ENCODE data around the gene ZNF680. TPM values are rescaled to one million over a fixed set of nuclear protein-coding genes. Genes with fewer than 3 reads are reported as not detected.

The ZNF680 gene
- total and polyA plus RNA-seq, 7 experiments from 2014 or later, result 9.1 to 20.4 (median 10.3) TPM

DNA sequence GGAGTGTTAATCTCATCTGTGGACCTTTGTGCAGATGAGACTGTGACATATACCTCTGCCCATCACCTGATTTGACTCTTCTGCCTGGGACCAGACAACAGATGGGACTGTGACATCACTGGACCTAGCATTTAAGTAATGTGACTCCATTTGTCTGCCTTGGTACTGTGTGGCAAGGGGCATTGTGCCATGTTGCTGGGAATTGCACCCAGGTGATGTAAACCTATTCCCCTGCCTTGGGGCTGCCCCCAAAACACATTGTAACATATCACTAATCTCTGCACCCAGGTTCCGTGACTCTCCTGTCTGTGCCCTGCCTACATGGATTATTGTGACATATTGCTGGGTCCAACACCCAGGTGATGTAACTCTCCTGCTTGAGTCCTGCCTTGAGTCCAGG lies 40.4 kb upstream of the ZNF680 start:
- no peaks in the 10 kb centered on the region for H3K27me3 ChIP-seq (ENCODE audit: control insufficient read depth in 2 of 2, insufficient read depth in 2 of 2, low read length in 2 of 2)
- H3K27ac ChIP-seq (ENCODE audit: low read depth, low read length), result no peak overlapping the region
- no peak overlapping the region for H3K4me3 ChIP-seq (ENCODE audit: low read length)
- no peaks in the 10 kb centered on the region for H3K36me3 ChIP-seq (ENCODE audit: control insufficient read depth in 2 of 3, insufficient read depth in 3 of 3, low read length in 3 of 3)
- Mint-ChIP-seq H3K4me3 (no peak overlapping the region), H3K27ac (no peak overlapping the region), H3K9me3 (peaks cover 0 to 51% (median 0%) of the 10 kb centered on the region in 11 donors), H3K27me3 (no peaks in the 10 kb centered on the region), H3K36me3 (no peaks in the 10 kb centered on the region), H3K4me1 (peaks cover 0 to 2% (median 0%) of the 10 kb centered on the region in 7 donors)
- POLR2A ChIA-PET, result no interaction called here
- intact Hi-C loops (cut with micrococcal nuclease), result no loop called here
- CTCF ChIA-PET, result no interaction called here
- DNase-seq (no peak), ATAC-seq (no peak)
- no peaks in the 10 kb centered on the region for H3K9me3 ChIP-seq (ENCODE audit: control insufficient read depth in 2 of 3, low read length in 3 of 3)
- no peaks in the 10 kb centered on the region for H3K4me1 ChIP-seq (ENCODE audit: control insufficient read depth in 2 of 2, insufficient read depth in 2 of 2, low read length in 2 of 2)

DNA sequence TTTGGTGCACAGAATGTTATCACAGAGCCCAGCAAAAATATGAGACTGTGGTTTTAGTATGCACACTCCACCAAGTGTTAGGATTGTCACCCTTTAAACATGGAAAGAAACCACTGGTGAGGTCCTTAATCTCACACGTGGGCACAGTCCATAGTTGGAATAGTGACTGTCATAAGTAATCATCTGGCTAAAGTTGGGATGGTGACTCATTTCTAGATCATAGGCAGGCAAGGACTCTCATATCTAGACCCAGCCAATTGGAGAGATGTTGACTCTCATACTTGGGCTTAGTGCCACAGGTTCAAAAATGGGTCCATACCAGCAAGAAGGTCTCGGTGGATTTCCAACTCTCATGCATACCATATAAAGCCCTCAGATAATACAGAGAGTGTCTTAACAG lies 39.6 kb upstream of the ZNF680 start:
- no peak overlapping the region for H3K4me3 ChIP-seq (ENCODE audit: low read length)
- ChIA-PET CTCF (no interaction called here), POLR2A (no interaction called here)
- Mint-ChIP-seq H3K36me3 (no peaks in the 10 kb centered on the region), H3K4me3 (no peak overlapping the region), H3K27ac (no peak overlapping the region), H3K4me1 (peaks cover 0 to 2% (median 0%) of the 10 kb centered on the region in 7 donors), H3K9me3 (peaks cover 0 to 45% (median 0%) of the 10 kb centered on the region in 11 donors), H3K27me3 (no peaks in the 10 kb centered on the region)
- no peaks in the 10 kb centered on the region for H3K4me1 ChIP-seq (ENCODE audit: control insufficient read depth in 2 of 2, insufficient read depth in 2 of 2, low read length in 2 of 2)
- no peaks in the 10 kb centered on the region for H3K9me3 ChIP-seq (ENCODE audit: control insufficient read depth in 2 of 3, low read length in 3 of 3)
- ATAC-seq (no peak), DNase-seq (no peak)
- no peaks in the 10 kb centered on the region for H3K36me3 ChIP-seq (ENCODE audit: control insufficient read depth in 2 of 3, insufficient read depth in 3 of 3, low read length in 3 of 3)
- intact Hi-C loops (cut with micrococcal nuclease), result no loop called here
- no peaks in the 10 kb centered on the region for H3K27me3 ChIP-seq (ENCODE audit: control insufficient read depth in 2 of 2, insufficient read depth in 2 of 2, low read length in 2 of 2)
- no peak overlapping the region for H3K27ac ChIP-seq (ENCODE audit: low read depth, low read length)

DNA sequence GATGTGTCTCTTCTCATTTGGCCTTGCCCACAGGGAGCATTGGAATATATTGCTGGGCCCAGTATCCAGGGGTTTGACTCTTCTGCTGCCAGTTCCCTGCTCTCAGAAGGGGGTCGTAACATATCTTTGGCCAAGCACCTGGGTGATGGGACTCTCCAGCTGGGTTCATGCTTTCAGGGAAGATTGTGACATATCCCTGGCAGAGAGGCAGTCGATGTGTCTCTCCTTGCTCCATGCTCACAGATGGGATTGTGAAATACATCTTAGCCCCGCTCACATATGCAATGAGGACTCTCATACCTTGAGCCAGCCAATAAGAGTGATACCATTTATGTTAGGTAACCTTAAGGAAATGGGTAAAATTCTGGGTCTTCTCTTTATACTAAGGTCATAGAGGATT lies 39.2 kb upstream of the ZNF680 start:
- Mint-ChIP-seq H3K27me3 (no peaks in the 10 kb centered on the region), H3K27ac (no peak overlapping the region), H3K9me3 (peaks cover 0 to 45% (median 0%) of the 10 kb centered on the region in 11 donors), H3K36me3 (no peaks in the 10 kb centered on the region), H3K4me1 (peaks cover 0 to 2% (median 0%) of the 10 kb centered on the region in 7 donors), H3K4me3 (no peak overlapping the region)
- Histone ChIP-seq H3K27ac (ENCODE audit: low read depth, low read length) (no peak overlapping the region), H3K36me3 (ENCODE audit: control insufficient read depth in 2 of 3, insufficient read depth in 3 of 3, low read length in 3 of 3) (no peaks in the 10 kb centered on the region), H3K4me1 (ENCODE audit: control insufficient read depth in 2 of 2, insufficient read depth in 2 of 2, low read length in 2 of 2) (no peaks in the 10 kb centered on the region), H3K27me3 (ENCODE audit: control insufficient read depth in 2 of 2, insufficient read depth in 2 of 2, low read length in 2 of 2) (no peaks in the 10 kb centered on the region), H3K4me3 (ENCODE audit: low read length) (no peak overlapping the region), H3K9me3 (ENCODE audit: control insufficient read depth in 2 of 3, low read length in 3 of 3) (no peaks in the 10 kb centered on the region)
- ChIA-PET CTCF (no interaction called here), POLR2A (interaction anchor here (0.7 kb wide), 1 partner anchor 721 kb away, joined by 4 read pairs; no protein-coding TSS in a partner anchor)
- DNase-seq, result no peak
- intact Hi-C loops (cut with micrococcal nuclease), result no loop called here
- no peak for ATAC-seq

DNA sequence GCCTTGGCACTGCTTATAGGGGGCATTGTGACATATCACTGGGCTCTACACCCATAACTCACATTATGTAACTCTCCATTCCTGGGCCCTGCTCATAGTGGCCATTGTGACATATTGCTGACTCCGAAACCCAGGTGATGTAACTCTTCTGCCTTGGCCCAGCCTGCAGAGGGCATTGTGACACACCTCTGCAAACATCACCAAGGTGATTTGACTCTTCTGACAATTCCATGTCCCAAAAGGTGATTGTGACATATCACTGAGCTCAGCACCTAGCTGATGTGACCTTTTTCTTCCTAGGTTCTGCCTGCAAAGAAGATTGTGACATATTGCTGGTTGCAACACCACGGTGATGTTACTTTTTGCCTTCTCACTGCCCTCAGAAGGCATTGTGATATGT lies 36.5 kb upstream of the ZNF680 start:
- H3K4me1 ChIP-seq (ENCODE audit: control insufficient read depth in 2 of 2, insufficient read depth in 2 of 2, low read length in 2 of 2), result no peaks in the 10 kb centered on the region
- H3K27me3 Mint-ChIP-seq, result no peaks in the 10 kb centered on the region
- H3K4me1 Mint-ChIP-seq, result peaks cover 0 to 2% (median 0%) of the 10 kb centered on the region in 7 donors
- H3K27me3 ChIP-seq (ENCODE audit: control insufficient read depth in 2 of 2, insufficient read depth in 2 of 2, low read length in 2 of 2), result no peaks in the 10 kb centered on the region
- no peak overlapping the region for H3K27ac Mint-ChIP-seq
- ATAC-seq (no peak), DNase-seq (no peak)
- ChIA-PET CTCF (no interaction called here), POLR2A (no interaction called here)
- H3K4me3 ChIP-seq (ENCODE audit: low read length), result no peak overlapping the region
- H3K27ac ChIP-seq (ENCODE audit: low read depth, low read length), result no peak overlapping the region
- peaks cover 0 to 35% (median 1%) of the 10 kb centered on the region in 11 donors for H3K9me3 Mint-ChIP-seq
- no peaks in the 10 kb centered on the region for H3K36me3 ChIP-seq (ENCODE audit: control insufficient read depth in 2 of 3, insufficient read depth in 3 of 3, low read length in 3 of 3)
- no peak overlapping the region for H3K4me3 Mint-ChIP-seq
- intact Hi-C loops (cut with micrococcal nuclease), result no loop called here
- H3K9me3 ChIP-seq (ENCODE audit: control insufficient read depth in 2 of 3, low read length in 3 of 3), result no peaks in the 10 kb centered on the region
- H3K36me3 Mint-ChIP-seq, result peaks cover 0 to 5% (median 0%) of the 10 kb centered on the region in 5 donors

DNA sequence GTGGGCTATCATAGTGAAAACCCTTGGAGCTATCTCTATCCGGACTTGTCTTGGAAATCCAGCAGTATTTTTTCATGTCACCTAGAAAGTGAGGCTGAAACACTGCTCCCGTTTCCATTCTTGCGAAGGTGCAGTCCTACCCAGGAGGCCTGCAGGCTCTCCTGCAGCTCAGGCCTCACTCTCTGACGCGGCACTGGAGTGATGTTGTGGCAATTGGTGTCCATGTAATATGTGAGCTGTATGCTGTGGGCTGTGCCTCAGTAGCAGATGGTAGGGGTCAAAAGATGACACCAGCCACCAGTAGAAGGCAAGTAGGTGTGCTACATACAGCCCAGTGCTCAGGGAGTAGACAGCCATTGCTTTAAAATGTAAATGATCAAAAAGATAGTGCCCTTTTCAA lies 28.1 kb upstream of the ZNF680 start:
- H3K4me1 Mint-ChIP-seq, result no peaks in the 10 kb centered on the region
- Histone ChIP-seq H3K27ac (ENCODE audit: low read depth, low read length) (no peak overlapping the region), H3K9me3 (ENCODE audit: control insufficient read depth in 2 of 3, low read length in 3 of 3) (no peaks in the 10 kb centered on the region), H3K36me3 (ENCODE audit: control insufficient read depth in 2 of 3, insufficient read depth in 3 of 3, low read length in 3 of 3) (no peaks in the 10 kb centered on the region), H3K4me1 (ENCODE audit: control insufficient read depth in 2 of 2, insufficient read depth in 2 of 2, low read length in 2 of 2) (no peaks in the 10 kb centered on the region), H3K4me3 (ENCODE audit: low read length) (no peak overlapping the region), H3K27me3 (ENCODE audit: control insufficient read depth in 2 of 2, insufficient read depth in 2 of 2, low read length in 2 of 2) (no peaks in the 10 kb centered on the region)
- peaks cover 0 to 6% (median 5%) of the 10 kb centered on the region in 5 donors for H3K27me3 Mint-ChIP-seq
- ChIA-PET CTCF (no interaction called here), POLR2A (no interaction called here)
- no peak overlapping the region for H3K4me3 Mint-ChIP-seq
- peaks cover 0 to 36% (median 12%) of the 10 kb centered on the region in 11 donors for H3K9me3 Mint-ChIP-seq
- no peak overlapping the region for H3K27ac Mint-ChIP-seq
- DNase-seq (no peak), ATAC-seq (no peak)
- intact Hi-C loops (cut with micrococcal nuclease), result no loop called here
- peaks cover 0 to 5% (median 0%) of the 10 kb centered on the region in 5 donors for H3K36me3 Mint-ChIP-seq

DNA sequence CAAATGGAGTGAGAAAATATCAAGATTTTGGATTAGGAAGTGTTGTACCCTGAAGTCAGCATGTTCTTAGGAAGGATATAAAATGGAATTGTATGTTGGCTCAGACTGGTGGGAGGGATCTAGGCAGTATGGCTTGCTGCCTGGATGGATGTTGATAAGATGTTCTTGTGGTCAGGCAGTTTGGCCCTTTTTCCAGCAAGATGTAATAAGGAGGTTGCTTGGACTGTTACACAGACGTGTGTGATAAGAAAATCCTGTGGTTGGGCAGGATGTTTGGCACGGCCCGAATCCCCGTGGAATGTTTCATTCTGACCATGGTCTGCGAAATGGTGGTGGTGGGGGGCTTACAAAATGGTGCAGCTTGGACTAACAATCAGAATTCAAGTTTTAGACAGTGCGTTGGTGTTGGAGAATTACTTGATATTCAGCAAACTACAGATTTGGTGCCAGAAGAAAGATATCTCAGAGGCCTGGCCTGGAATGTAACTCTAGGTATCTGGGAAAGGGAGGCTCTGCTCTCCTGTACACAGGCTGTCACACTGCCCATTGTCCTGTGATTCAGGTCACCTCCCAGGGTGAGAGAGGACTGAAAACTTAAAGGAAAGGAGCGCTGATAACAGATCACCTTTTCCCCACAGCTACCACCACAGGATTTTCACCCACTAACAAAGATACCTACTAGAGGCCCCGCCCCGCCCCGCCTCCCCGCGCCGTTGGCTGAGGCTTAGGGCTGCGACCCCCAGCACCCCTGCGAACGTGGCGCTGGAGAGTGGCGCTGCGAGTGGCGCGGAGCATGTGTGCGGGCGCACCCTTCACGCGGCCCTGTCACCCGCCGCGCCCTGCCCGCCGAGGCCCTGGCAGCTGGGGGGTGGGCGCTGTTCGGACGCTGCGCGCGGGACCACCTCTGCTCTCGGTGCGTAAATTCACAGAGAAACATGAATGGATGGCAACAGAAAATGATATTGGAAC lies 19.3 kb upstream of the ZNF680 start:
- H3K4me1 ChIP-seq (ENCODE audit: control insufficient read depth in 2 of 2, insufficient read depth in 2 of 2, low read length in 2 of 2), result no peaks in the 10 kb centered on the region
- Mint-ChIP-seq H3K9me3 (peaks cover 0 to 31% (median 5%) of the 10 kb centered on the region in 11 donors), H3K4me1 (no peaks in the 10 kb centered on the region), H3K36me3 (peaks cover 0 to 3% (median 0%) of the 10 kb centered on the region in 5 donors), H3K27ac (no peak overlapping the region), H3K4me3 (no peak overlapping the region), H3K27me3 (no peaks in the 10 kb centered on the region)
- no peaks in the 10 kb centered on the region for H3K27me3 ChIP-seq (ENCODE audit: control insufficient read depth in 2 of 2, insufficient read depth in 2 of 2, low read length in 2 of 2)
- ChIA-PET CTCF (no interaction called here), POLR2A (no interaction called here)
- intact Hi-C loops (cut with micrococcal nuclease), result no loop called here
- no peak overlapping the region for H3K27ac ChIP-seq (ENCODE audit: low read depth, low read length)
- no peak overlapping the region for H3K4me3 ChIP-seq (ENCODE audit: low read length)
- no peaks in the 10 kb centered on the region for H3K9me3 ChIP-seq (ENCODE audit: control insufficient read depth in 2 of 3, low read length in 3 of 3)
- ATAC-seq (no peak), DNase-seq (no peak)
- H3K36me3 ChIP-seq (ENCODE audit: control insufficient read depth in 2 of 3, insufficient read depth in 3 of 3, low read length in 3 of 3), result no peaks in the 10 kb centered on the region

DNA sequence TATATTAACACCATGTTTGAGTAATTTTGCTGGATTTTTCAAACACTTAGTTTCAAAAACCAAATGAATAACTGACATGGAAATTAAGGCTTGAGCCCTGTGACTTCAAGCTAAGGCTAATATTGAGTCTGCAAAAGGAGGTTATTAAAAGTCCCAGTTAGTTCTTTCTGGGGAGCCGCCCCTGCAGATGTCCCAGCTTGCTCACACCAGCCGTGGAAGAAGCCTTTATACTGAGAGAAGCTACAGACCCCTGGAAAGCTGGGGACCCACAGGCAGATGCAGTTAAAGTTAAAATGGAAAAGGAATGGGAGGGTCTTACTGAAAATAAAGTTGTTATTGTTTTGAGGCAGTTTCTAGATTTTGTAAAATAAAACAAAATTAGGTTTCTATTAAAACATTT lies 18.5 kb upstream of the ZNF680 start:
- no peaks in the 10 kb centered on the region for H3K36me3 ChIP-seq (ENCODE audit: control insufficient read depth in 2 of 3, insufficient read depth in 3 of 3, low read length in 3 of 3)
- no peaks in the 10 kb centered on the region for H3K9me3 ChIP-seq (ENCODE audit: control insufficient read depth in 2 of 3, low read length in 3 of 3)
- no peak overlapping the region for H3K4me3 ChIP-seq (ENCODE audit: low read length)
- peaks cover 0 to 32% (median 5%) of the 10 kb centered on the region in 11 donors for H3K9me3 Mint-ChIP-seq
- no peaks in the 10 kb centered on the region for H3K27me3 Mint-ChIP-seq
- H3K27ac Mint-ChIP-seq, result no peak overlapping the region
- intact Hi-C loops (cut with micrococcal nuclease), result no loop called here
- POLR2A ChIA-PET, result no interaction called here
- DNase-seq (no peak), ATAC-seq (no peak)
- H3K4me1 ChIP-seq (ENCODE audit: control insufficient read depth in 2 of 2, insufficient read depth in 2 of 2, low read length in 2 of 2), result no peaks in the 10 kb centered on the region
- no peak overlapping the region for H3K4me3 Mint-ChIP-seq
- CTCF ChIA-PET, result no interaction called here
- H3K27ac ChIP-seq (ENCODE audit: low read depth, low read length), result no peak overlapping the region
- H3K4me1 Mint-ChIP-seq, result no peaks in the 10 kb centered on the region
- H3K27me3 ChIP-seq (ENCODE audit: control insufficient read depth in 2 of 2, insufficient read depth in 2 of 2, low read length in 2 of 2), result no peaks in the 10 kb centered on the region
- H3K36me3 Mint-ChIP-seq, result peaks cover 0 to 3% (median 0%) of the 10 kb centered on the region in 5 donors

Data from naive thymus-derived CD4-positive, alpha-beta T cell (primary cell).